GM19463 (cell line): ENCODE results near the gene ARMC2.
"Not testable (repeated sequence)": the region's sequence is repeated elsewhere in the genome, so short reads cannot be mapped to it uniquely, and the experiment has no call there.

ENCODE experiments used
- ATAC-seq: cut with Tn5 transposase; IDR thresholded peaks from one replicate; pipeline ENCODE4 v1.9.1; 2021; ENCODE audit warnings: mild to moderate bottlenecking, moderate library complexity; ENCODE audit not compliant: unreplicated experiment

The ARMC2 gene

GRCh38 chr6:108915258-108915657 lies 67.0 kb downstream of the ARMC2 start:
- ATAC-seq: no peak

GRCh38 chr6:108916026-108916686 lies 67.9 kb downstream of the ARMC2 start:
- no peak for ATAC-seq

GRCh38 chr6:108920751-108921150 lies 72.5 kb downstream of the ARMC2 start:
- ATAC-seq: no peak

GRCh38 chr6:108921547-108922361 lies 73.5 kb downstream of the ARMC2 start:
- no peak for ATAC-seq

- ATAC-seq: no peak
Observed at GRCh38 chr6:108922499-108922898, 74.3 kb downstream of the ARMC2 start.

- ATAC-seq: no peak
Observed at GRCh38 chr6:108927927-108928326, 79.7 kb downstream of the ARMC2 start.

- ATAC-seq: no peak
Observed at GRCh38 chr6:108928650-108929049, 80.4 kb downstream of the ARMC2 start.

GRCh38 chr6:108931090-108931489 lies 82.9 kb downstream of the ARMC2 start:
- ATAC-seq: not testable (repeated sequence)

GRCh38 chr6:108937170-108937569 lies 88.9 kb downstream of the ARMC2 start:
- no peak for ATAC-seq

GRCh38 chr6:108940741-108941140 lies 92.5 kb downstream of the ARMC2 start:
- no peak for ATAC-seq

GRCh38 chr6:108941281-108941680 lies 93.1 kb downstream of the ARMC2 start:
- no peak for ATAC-seq

GRCh38 chr6:108941859-108942258 lies 93.6 kb downstream of the ARMC2 start:
- ATAC-seq: no peak

GRCh38 chr6:108942556-108943492 lies 94.6 kb downstream of the ARMC2 start:
- no peak for ATAC-seq

GRCh38 chr6:108944071-108944470 lies 95.8 kb downstream of the ARMC2 start:
- ATAC-seq: no peak

GRCh38 chr6:108944707-108945680 lies 96.8 kb downstream of the ARMC2 start:
- no peak for ATAC-seq

GRCh38 chr6:108945681-108946159 lies 97.5 kb downstream of the ARMC2 start:
- no peak for ATAC-seq

GRCh38 chr6:108946695-108947094 lies 98.5 kb downstream of the ARMC2 start:
- ATAC-seq: no peak

GRCh38 chr6:108947114-108947854 lies 99.1 kb downstream of the ARMC2 start:
- ATAC-seq: no peak

GRCh38 chr6:108948181-108948661 lies 100.0 kb downstream of the ARMC2 start:
- ATAC-seq: no peak
